HepG2 (cell line): Measurements from ENCODE around the gene CHPF. TPM values are rescaled to one million over a fixed set of nuclear protein-coding genes. Genes with fewer than 3 reads are reported as not detected.

Experiments
- HDAC1 ChIP-seq: sonication (generic); formaldehyde crosslinking; IDR thresholded peaks from 2 replicates; pipeline ENCODE4 v1.5.1; 2020; ENCODE audit warnings: mild to moderate bottlenecking, missing genetic modification reagents
- HMG20B ChIP-seq: conservative IDR thresholded peaks from 2 replicates; pipeline ENCODE4 v1.6.1; 2016; ENCODE audit warnings: missing genetic modification reagents, missing compliant biosample characterization
- JUN ChIP-seq: sonication (generic); formaldehyde crosslinking; IDR thresholded peaks from 2 replicates; pipeline ENCODE4 v1.4.0; 2020; ENCODE audit warnings: mild to moderate bottlenecking, missing genetic modification reagents
- KAT8 ChIP-seq: IDR thresholded peaks from 2 replicates; pipeline ENCODE4 v1.6.1; 2016; ENCODE audit warnings: missing genetic modification reagents, missing compliant biosample characterization
- KLF12 ChIP-seq: sonication (generic); formaldehyde crosslinking; IDR thresholded peaks from 2 replicates; pipeline ENCODE4 v1.4.0; 2020; ENCODE audit warnings: missing genetic modification reagents, borderline replicate concordance
- RBM22 ChIP-seq: fragments of 200-400 bp; formaldehyde crosslinking; optimal IDR thresholded peaks from 2 replicates; pipeline ENCODE3; 2017; ENCODE audit warnings: mild to moderate bottlenecking, low read length, moderate library complexity
- SAFB2 ChIP-seq: sonication (generic); formaldehyde crosslinking; IDR thresholded peaks from 2 replicates; pipeline ENCODE4 v1.5.1; 2020; ENCODE audit warnings: missing genetic modification reagents, low read depth, mild to moderate bottlenecking, borderline replicate concordance
- SATB2 ChIP-seq: sonication (generic); formaldehyde crosslinking; IDR thresholded peaks from 2 replicates; pipeline ENCODE4 v1.5.0; 2020; ENCODE audit warnings: missing genetic modification reagents
- U2AF1 ChIP-seq: fragments of 200-400 bp; formaldehyde crosslinking; optimal IDR thresholded peaks from 2 replicates; pipeline ENCODE3; 2017; ENCODE audit warnings: mild to moderate bottlenecking, low read depth, low read length
- ZKSCAN5 ChIP-seq: sonication (generic); formaldehyde crosslinking; IDR thresholded peaks from 2 replicates; pipeline ENCODE4 v1.5.1; 2020; ENCODE audit warnings: mild to moderate bottlenecking, missing genetic modification reagents
- ZMYM2 ChIP-seq: sonication (generic); formaldehyde crosslinking; IDR thresholded peaks from 2 replicates; pipeline ENCODE4 v1.8.0; 2022; ENCODE audit warnings: mild to moderate bottlenecking, missing genetic modification reagents
- ZNF274 ChIP-seq: sonication (generic); formaldehyde crosslinking; IDR thresholded peaks from 2 replicates; pipeline ENCODE4 v1.5.1; 2020; ENCODE audit warnings: mild to moderate bottlenecking, missing genetic modification reagents
- ZNF414 ChIP-seq: sonication (generic); formaldehyde crosslinking; IDR thresholded peaks from 2 replicates; pipeline ENCODE4 v1.5.0; 2020; ENCODE audit warnings: missing genetic modification reagents
- ZNF431 ChIP-seq: sonication (generic); formaldehyde crosslinking; IDR thresholded peaks from 2 replicates; pipeline ENCODE4 v1.9.0; 2022; ENCODE audit warnings: missing genetic modification reagents, low read depth, mild to moderate bottlenecking, borderline replicate concordance
- ZNF432 ChIP-seq: sonication (generic); formaldehyde crosslinking; IDR thresholded peaks from 2 replicates; pipeline ENCODE4 v1.5.0; 2020; ENCODE audit warnings: missing genetic modification reagents, mild to moderate bottlenecking, borderline replicate concordance
- ZNF543 ChIP-seq: sonication (generic); formaldehyde crosslinking; IDR thresholded peaks from 2 replicates; pipeline ENCODE4 v1.4.0; 2020; ENCODE audit warnings: mild to moderate bottlenecking, missing genetic modification reagents
- ZNF570 ChIP-seq: sonication (generic); formaldehyde crosslinking; IDR thresholded peaks from 2 replicates; pipeline ENCODE4 v1.4.0; 2020; ENCODE audit warnings: mild to moderate bottlenecking, missing genetic modification reagents, borderline replicate concordance
- ZNF766 ChIP-seq: sonication (generic); formaldehyde crosslinking; IDR thresholded peaks from 2 replicates; pipeline ENCODE4 v1.5.0; 2020; ENCODE audit warnings: missing genetic modification reagents, borderline replicate concordance
- ZNF850 ChIP-seq: sonication (generic); formaldehyde crosslinking; conservative IDR thresholded peaks from 2 replicates; pipeline ENCODE4 v1.9.0; 2021; ENCODE audit warnings: mild to moderate bottlenecking, missing genetic modification reagents
- ZNF879 ChIP-seq: sonication (generic); formaldehyde crosslinking; IDR thresholded peaks from 2 replicates; pipeline ENCODE4 v1.8.1; 2023; ENCODE audit warnings: missing genetic modification reagents
- polyA plus RNA-seq, 8 experiments: library from polyadenylated mRNA; depleted of rRNA in 3 of 8; stranded (reverse) in 7 of 8; unstranded in 1 of 8; fragments of >200 nt; fragmentation: Illumina TruSeq in 4 of 8; extraction: Trizol in 4 of 8; gene quantifications; 2 replicates each; pipeline versions ENCODE4 v1.2.1 to v1.2.3, GENCODE V29; 2011 to 2016; ENCODE audit warnings: low read depth in 4 of 8, missing spikeins in 1 of 8, mixed read lengths in 1 of 8; ENCODE audit not compliant: insufficient read depth in 1 of 8
- total RNA-seq, 5 experiments: library from RNA; depleted of rRNA; stranded (reverse); fragments of >200 nt; fragmentation: Illumina TruSeq; extraction: Trizol; gene quantifications; 2 replicates each; pipeline ENCODE4 v1.2.3, GENCODE V29; 2016; ENCODE audit warnings: low read depth in 1 of 5
- TF ChIP-seq, protein P1 (sequence below): sonication (generic); formaldehyde crosslinking; IDR thresholded peaks from 2 replicates; pipeline ENCODE4 v1.4.0; 2020; ENCODE audit warnings: missing genetic modification reagents
- TF ChIP-seq, protein P2 (sequence below): sonication (generic); formaldehyde crosslinking; IDR thresholded peaks from 2 replicates; pipeline ENCODE4 v1.4.0; 2020; ENCODE audit warnings: missing genetic modification reagents; ENCODE audit errors: not compliant biosample characterization
- TF ChIP-seq, protein P3 (sequence below): sonication (generic); formaldehyde crosslinking; IDR thresholded peaks from 2 replicates; pipeline ENCODE4 v1.5.1; 2020; ENCODE audit warnings: missing genetic modification reagents, mild to moderate bottlenecking, borderline replicate concordance
- TF ChIP-seq, protein P4 (sequence below): sonication (generic); formaldehyde crosslinking; IDR thresholded peaks from 2 replicates; pipeline ENCODE4 v1.9.0; 2021; ENCODE audit warnings: missing genetic modification reagents, mild to moderate bottlenecking, borderline replicate concordance

Gene CHPF
- total and polyA plus RNA-seq, 2 of the 13 experiments (the other 11 are each of a cell fraction or from before 2014, with no cell fraction given): 79.6 to 111 TPM

GRCh38 chr2:219571311-219572236, 28.0 kb upstream of the CHPF start, which contains the start of gene OBSL1 (continued):
- TF ChIP-seq HDAC1 (peak; percentile 65; the same call in 1 of the 2 replicates), ZNF570 (CRISPR knock-in tag) (no peak), HMG20B (CRISPR knock-in tag) (no peak), JUN (CRISPR knock-in tag) (no peak; the same call in 1 of the 2 replicates), ZNF432 (CRISPR knock-in tag) (no peak), SATB2 (CRISPR knock-in tag) (no peak), KAT8 (CRISPR knock-in tag) (peak; percentile 18; the same call in 1 of the 2 replicates), SAFB2 (CRISPR knock-in tag) (0 out of 2 replicates have a peak, but pooled peaks have one; percentile 16), ZNF431 (CRISPR knock-in tag) (peak; percentile 20), ZNF850 (CRISPR knock-in tag) (no peak), ZMYM2 (no peak), RBM22 (peak; percentile 34), ZNF543 (CRISPR knock-in tag) (peak; percentile 88; the same call in 1 of the 2 replicates), ZNF274 (CRISPR knock-in tag) (peak; percentile 42; the same call in 1 of the 2 replicates), KLF12 (CRISPR knock-in tag) (no peak), ZNF414 (no peak), ZNF766 (CRISPR knock-in tag) (no peak; the same call in 1 of the 2 replicates), ZNF879 (CRISPR knock-in tag) (no peak; the same call in 1 of the 2 replicates), U2AF1 (peak; percentile 86), ZKSCAN5 (CRISPR knock-in tag) (no peak)
- TF ChIP-seq, protein P1, sequence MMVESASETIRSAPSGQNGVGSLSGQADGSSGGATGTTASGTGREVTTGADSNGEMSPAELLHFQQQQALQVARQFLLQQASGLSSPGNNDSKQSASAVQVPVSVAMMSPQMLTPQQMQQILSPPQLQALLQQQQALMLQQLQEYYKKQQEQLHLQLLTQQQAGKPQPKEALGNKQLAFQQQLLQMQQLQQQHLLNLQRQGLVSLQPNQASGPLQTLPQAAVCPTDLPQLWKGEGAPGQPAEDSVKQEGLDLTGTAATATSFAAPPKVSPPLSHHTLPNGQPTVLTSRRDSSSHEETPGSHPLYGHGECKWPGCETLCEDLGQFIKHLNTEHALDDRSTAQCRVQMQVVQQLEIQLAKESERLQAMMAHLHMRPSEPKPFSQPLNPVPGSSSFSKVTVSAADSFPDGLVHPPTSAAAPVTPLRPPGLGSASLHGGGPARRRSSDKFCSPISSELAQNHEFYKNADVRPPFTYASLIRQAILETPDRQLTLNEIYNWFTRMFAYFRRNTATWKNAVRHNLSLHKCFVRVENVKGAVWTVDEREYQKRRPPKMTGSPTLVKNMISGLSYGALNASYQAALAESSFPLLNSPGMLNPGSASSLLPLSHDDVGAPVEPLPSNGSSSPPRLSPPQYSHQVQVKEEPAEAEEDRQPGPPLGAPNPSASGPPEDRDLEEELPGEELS (CRISPR knock-in tag): peak; percentile 56; the same call in 1 of the 2 replicates
- TF ChIP-seq, protein P2, sequence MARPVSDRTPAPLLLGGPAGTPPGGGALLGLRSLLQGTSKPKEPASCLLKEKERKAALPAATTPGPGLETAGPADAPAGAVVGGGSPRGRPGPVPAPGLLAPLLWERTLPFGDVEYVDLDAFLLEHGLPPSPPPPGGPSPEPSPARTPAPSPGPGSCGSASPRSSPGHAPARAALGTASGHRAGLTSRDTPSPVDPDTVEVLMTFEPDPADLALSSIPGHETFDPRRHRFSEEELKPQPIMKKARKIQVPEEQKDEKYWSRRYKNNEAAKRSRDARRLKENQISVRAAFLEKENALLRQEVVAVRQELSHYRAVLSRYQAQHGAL: no peak
- TF ChIP-seq, protein P3, sequence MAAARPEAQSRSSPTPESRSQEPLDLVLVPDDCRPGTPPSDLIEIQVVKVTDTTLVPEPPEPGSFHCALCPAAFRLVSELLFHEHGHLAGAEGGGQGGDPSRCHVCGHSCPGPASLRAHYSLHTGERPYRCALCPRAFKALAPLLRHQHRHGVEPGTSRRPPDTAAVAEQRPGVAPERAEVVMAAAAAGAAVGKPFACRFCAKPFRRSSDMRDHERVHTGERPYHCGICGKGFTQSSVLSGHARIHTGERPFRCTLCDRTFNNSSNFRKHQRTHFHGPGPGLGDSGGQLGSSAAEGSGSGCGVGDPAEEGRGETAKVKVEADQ (CRISPR knock-in tag): no peak
- TF ChIP-seq, protein P4, sequence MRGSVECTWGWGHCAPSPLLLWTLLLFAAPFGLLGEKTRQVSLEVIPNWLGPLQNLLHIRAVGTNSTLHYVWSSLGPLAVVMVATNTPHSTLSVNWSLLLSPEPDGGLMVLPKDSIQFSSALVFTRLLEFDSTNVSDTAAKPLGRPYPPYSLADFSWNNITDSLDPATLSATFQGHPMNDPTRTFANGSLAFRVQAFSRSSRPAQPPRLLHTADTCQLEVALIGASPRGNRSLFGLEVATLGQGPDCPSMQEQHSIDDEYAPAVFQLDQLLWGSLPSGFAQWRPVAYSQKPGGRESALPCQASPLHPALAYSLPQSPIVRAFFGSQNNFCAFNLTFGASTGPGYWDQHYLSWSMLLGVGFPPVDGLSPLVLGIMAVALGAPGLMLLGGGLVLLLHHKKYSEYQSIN (CRISPR knock-in tag): no peak
